Activated CD4-positive, alpha-beta T cell treated with anti-CD3 and anti-CD28 coated beads, Interleukin-2, Interleukin-6, amounts not matched to agents 100 ng/mL and 50 ng/mL, durations not matched to agents 16 hours and 8 hours (primary cell): ENCODE data around the gene TXNL1.
"Not testable (repeated sequence)": the region's sequence is repeated elsewhere in the genome, so short reads cannot be mapped to it uniquely, and the experiment has no call there.

Source experiments
- DNase-seq: peaks from one replicate; pipeline ENCODE4 v3.0.0-alpha.2; 2020

The TXNL1 gene

DNA sequence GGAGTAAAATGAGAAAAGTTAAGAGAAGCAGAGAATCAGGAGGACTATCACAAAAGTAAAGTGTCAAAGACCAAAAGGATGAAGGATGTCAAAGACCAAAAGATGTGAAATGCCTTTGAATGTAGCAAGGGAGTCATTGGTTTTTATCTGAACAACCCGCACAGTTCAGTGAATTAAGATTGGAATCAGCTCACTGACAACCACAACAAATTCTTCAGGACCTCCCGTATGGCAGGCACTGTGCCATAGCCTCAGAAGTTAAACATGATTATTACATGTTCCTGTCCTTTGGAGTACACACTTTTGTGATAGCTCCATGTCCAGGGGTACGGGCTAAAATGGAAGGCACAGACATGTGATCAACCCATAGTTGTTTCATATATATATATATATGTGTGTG, 5.0 kb upstream of the TXNL1 start:
- no peak for DNase-seq

DNA sequence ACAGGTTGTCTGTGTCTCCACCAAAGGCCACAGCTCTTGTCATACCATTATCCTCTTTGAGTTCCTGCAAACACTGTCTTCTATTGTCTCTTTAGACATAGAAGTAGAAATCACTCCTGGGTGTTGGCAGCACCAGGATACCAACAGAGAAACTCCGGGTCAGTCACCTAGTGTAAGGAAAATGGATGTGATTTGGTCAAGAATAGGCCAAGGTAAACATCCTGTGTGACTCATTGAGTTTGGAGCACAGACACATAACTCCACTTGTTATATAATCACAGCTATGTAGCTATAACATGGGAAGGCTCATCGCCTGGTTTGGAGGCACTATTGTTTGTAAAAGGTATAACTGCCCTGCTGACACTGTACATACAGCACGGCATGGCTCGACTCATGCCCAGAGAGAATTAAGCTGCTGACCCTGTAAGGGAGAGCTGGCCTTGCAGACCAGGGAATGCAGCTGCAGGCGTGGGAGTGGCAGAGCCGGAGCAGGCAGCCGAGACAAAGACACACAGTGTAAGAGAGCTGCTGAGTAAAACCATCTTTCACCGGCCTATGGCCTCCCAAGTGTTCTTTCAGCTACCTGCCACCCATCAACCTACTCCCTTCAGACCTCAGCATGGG, 3.4 kb upstream of the TXNL1 start:
- no peak for DNase-seq

DNA sequence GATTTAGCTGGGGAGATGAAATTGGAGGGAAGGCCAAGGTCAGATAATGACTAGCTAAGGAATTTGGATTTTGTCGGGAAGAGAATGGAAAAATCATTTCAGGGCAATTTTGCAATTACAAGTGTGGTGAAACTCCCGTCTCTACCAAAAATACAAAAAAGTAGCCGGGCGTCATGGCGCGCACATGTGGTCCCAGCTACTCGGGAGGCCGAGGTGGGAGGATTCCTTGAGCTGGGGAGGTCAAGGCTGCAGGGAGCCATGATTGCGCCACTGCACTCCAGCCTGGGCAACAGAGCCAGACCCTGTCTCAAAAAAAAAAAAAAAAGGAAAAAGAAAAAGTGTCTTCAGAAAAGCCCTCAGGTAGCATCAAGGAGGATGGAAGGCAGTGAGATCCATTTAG, 1.2 kb upstream of the TXNL1 start:
- DNase-seq = no peak

DNA sequence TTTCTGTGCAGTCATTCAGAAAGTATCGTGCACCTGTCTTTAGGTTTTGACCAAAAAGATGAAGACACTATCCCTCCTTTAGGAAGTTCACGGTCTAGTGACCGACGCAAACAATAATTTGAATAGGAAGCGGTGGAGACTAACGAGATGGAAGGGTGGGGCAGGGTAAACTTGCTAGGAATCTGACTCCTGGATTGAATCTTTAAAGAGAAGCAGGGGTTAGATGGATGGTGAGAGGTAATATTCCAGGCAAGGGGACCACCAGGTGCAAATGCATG, 651 bp upstream of the TXNL1 start:
- DNase-seq = no peak

DNA sequence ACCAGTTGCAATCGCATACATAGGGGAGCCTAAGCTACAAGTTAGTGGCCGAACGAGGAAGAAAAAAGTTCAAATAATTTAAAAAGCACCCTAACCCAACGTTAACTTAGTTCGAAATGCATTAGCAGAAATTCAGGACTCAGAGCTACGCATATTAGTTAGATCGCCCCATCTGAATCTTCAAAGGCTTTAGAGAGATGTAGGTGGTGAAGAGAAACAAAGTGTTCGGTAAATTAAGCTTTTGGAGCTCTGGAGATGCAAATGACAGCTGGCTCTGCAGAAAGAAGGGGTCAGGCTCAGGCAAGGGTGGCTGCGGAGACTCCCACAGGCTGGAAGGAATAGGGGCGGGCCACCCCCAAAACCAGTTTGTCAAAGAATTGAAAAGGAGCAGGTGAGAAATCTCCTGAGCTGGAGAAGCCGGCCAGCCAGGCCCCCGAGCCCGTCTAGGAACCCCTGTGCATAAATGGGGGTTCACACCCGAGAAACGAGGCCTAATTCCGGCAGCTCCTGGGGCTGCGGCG, 621 bp downstream of the TXNL1 start:
- peak; percentile 21 for DNase-seq

DNA sequence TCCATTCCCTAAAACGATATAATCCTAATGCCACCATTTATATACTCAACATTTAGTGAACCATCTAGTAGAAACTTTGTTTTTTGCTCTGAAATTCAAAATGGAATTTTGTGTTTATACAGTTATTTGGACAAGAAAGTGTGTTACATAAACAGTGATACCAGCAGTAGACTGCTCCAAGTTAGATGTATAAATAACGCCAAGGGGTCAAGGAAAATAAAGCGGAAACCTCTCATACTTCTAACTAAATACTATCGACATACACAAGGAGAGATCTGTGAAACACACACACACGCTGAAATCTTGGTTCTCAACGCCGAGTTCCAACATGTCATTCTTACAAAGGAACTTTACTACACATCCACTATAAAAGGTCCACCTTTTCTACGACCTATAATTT, 1.2 kb downstream of the TXNL1 start:
- no peak for DNase-seq

DNA sequence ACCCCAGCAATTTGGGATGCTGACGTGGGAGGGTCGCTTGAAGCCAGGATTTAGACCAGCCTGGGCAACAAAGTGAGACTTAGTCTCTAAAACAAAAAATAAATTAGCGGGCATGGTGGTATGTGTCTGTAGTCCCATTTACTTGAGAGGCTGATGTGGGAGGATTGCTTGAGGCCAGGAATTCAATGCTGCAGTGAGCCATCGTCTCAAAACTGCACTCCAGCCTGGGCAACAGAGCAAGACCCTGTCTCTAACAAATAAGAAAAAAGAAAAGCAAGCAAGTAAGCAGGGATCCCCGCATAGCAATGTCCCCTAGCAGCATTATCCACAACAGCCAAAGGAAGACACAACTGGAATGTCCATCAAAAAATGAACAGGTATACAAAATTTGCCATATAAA, 3.4 kb downstream of the TXNL1 start:
- no peak for DNase-seq

DNA sequence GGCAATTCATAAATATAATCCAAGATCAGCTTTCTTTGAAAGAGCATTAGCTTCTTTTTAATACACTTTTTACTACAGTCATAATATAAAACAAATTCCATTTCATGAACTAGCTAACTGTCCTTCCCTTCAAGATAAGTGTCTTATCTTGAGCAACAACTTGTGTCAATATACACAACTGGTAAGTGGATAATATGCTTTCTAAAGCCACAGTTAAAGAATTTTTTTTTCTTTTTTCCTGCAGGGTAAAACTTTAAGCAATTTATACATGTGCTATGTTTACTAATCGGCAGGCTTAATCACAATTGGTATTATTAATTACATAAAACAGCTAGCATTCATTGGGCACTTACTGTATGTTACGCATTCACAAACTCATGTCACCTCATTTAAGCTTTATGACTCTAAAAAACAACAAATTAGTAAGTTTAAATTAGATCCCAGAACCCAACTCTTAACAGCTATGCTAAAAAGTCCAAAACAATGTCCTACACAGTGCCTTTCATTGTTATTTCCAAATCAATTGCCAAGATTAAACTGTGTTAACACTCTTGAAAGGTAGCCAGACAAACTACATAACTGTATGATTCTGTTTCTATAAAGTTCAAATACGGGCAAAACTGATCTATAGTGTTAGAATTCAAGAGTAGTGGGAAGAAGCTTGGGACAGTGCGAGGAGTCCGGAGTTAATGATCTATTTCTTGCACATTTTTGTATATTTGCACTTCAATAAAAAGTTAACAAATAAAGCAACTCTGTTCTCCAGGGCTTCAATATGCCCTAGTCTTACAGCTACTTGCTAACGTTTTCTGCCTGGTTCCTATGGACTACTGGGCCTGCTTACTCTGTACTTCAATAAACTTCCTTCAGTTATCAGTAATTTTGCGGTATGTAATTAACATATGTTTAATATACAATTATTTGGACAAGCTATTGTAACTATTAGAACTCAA, 6.0 kb downstream of the TXNL1 start:
- no peak for DNase-seq

DNA sequence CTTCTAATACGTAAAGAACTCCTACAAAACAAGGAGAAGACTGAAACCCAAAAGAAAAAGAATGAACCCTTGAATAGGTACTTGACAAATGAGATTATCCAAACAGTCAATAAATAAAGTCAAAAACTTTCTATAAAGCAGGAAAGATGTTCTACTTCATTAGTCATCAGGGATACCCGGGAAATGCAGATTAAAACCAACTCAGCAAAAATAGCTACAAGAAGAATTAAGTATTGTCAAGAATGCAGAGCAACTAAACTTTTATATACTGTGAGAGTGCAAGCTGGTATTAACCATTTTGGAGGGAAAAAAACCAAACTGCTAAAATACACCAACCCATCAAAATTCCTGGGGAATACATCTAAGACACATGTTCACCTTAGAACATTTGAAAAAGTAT, 10.4 kb downstream of the TXNL1 start:
- no peak for DNase-seq

DNA sequence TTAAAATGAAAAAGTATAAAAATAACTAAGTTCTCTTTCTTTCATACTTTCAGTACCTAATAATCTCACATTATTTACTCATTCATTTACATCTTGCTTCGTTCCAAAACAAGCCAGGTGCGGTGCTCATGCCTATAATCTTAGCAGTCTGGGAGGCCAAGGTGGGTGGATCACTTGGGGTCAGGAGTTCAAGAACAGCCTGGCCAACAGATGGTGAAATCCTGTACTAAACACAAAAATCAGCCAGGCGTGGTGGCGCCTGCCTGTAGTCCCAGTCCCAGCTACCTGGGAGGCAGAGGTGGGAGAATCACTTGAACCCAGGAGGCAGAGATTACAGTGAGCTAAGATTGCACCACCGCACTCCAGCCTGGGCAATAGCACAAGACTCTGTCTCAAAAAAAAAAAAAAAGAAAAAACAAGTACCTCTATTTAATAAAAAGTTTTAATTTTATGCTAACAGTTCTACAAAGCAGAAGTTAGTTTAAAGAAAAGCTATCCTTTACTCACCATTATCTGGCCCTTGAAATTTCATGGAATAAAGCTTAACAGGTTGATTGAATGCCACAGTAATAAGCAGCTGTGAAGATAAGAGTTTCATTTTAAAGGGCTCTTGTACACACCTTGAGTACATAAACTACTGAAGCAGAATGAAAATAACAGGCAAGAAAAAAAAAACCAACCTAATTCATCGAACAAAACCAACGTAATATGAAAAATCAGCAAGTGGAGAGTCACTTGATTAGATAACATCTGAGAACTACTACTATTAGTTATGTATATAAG, 22.5 kb downstream of the TXNL1 start:
- no peak for DNase-seq

DNA sequence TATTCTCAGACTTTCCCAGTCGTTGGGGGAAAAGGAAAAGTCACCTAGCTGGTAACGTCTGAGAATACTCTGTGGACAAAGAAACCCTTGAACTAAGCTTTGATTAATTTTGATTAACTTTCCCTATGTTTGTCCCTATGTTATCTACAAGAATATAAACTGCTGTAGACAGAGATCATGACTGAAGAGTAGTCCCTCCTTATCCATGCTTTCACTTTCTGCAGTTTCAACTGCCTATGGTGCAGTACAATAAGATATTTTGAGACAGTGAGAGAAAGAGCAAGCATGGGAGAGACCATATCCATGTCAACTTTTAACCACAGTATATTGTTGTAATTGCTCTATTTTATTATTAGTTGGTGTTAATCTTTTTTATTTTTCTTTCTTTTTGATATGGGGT, 31.8 kb downstream of the TXNL1 start:
- DNase-seq = no peak

DNA sequence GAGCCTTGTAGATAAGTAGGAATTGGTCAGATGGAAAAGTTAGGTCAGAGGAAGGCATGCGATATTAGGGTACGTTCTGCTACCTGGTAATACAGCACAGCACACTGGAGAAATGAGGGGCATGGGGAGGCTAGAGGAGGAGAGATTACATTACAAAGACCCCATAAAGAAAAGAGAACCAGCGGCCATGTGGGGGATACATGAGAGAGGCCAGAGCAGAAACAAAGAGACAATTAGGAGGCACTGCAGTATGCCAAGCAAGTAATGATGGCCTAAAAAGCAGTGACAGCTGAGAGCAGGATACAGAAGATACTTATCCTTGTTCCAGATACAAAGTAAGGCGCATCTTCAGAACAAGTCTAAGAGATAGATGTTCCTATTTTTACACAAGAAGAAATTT, 40.0 kb downstream of the TXNL1 start:
- DNase-seq = no peak

DNA sequence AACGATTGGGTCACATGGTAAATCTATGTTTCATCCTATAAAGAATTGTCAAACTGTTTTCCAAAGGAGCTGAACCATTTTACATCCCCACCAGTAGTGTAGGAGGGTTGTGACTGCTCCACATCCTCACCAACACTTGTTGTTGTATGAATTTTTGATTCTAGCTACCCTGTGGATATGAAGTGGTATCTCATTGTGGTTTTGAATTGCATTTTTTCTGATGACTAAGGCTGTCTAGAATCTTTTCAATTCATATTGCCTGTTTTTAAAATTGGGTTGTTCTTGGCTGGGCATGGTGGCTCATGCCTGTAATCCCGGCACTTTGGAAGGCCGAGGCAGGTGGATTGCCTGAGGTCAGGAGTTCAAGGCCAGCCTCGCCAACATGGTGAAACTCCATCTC, 44.5 kb downstream of the TXNL1 start:
- no peak for DNase-seq

DNA sequence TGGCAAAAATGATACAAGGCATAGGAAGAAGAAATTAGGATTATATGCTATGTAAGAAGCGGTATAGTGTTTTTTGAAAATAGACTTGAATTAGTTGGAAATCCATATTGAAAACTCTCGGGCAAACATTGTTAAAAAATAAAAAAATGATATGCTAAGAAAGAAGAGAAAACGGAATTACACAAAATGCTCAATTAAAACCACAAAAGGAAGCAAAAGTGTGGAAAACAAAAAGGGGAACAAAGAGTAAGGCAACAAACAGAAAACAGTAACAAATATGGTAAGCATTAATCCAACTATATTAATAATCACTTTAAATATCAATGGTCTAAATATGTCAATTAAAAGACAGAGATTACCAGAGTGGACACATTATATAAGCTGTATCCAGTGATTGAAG, 58.4 kb downstream of the TXNL1 start:
- no peak for DNase-seq

DNA sequence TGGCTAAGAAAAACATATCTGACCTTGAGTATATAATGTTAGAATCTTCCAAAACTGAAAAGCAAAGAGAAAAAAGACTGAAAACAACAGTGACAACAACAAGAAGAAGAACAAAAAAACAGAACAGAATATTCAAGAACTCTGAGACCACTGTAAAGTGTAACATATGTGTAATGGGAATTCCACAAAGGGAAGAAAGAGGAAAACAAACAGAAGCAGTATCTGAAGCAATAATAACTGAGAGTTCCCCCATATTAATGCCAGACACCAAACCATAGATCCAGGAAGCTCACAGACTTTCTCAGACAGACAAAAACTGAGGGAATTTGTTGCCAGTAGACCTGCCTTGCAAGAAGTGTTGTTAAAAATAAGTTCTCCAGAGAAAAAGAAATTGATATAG, 58.9 kb downstream of the TXNL1 start:
- no peak for DNase-seq

DNA sequence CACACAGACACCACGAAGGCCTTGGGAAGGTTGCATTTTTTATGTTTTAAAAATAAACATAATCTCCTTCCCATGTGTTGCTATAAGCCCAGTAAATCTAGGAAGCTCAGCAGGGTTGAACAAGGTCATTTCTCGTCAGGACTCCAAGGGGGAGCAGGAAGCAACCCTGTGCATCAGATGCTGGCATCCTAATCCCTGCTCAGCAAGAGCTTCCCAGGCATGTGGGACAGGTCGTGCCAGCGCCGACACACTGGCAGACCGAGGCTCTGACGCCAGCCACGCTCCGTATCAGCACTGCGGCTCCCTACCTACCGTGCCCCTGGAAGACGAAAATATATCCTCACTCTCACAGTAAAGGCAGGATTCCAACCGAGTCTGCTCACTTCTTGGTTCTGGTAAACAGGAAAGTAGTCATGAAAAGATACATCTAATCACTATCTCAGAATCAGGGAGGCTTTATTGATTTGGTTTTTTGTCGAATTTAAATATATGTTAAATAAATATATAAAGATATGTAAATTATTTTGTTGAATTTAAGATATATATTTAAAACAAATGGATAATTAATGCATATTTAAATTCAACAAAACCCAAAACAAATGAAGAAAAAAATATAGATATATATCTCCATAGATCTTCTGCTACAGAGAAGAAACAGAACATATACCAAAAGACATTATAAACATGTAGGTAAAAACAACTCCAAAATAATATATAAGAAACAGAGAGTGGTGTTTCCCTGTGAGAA, 61.4 kb downstream of the TXNL1 start:
- DNase-seq = no peak

DNA sequence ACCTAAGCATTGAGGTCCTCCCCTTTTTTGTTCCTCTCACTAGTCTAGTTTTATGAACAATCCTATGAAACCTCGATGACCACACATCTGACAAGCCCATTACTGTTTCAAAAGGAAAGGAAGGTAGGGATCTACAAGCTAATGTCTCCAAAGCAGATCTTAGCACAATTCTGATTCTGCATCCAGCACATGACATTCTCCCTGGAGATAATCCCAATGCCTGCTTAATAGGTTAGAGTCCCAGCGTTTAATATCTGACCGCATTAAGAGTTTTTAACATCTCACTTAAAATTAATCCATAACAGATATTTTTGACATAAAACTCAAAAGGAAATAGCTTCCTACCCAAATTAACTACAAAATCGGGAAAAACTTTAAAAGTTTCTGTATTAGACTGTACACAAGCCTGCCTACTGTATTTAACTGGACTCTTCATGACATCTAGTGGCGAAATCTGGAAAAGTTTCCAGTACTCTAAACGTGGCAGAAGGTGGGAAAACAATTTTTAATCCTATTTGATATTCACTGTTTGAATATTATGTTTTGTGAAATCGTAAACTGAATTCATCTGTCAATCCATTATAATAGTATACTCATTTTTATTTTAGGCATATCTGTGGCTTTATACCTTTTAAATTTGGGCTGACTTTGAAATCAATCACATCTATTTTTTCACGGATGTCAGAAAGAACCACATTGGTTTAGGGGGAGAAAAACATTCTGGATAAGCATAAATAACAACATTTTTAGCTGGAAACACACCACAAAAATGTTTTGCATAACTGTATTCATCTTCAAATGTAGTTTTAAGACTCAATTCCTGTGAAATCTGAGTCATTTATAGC, 62.4 kb downstream of the TXNL1 start:
- DNase-seq = peak; percentile 51

DNA sequence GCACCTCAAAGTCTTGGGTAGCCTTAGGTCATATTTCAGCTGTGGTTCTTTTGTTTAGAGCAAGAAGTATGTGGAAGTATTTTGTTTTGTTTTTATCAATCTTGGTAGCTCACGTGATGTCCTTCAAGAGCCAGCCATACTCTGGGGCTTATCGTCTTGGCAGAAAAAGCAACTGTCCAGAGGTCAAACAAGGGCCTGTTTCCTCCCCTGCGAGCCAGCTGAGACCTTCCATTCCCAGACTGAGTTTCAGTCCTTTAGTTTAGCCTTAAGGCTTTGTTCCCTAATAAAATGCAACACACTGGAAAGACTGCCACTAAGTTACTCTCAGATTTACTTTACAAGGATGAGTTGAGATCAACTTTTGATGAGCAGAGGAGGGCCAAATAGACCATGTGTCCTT, 63.5 kb downstream of the TXNL1 start:
- no peak for DNase-seq

DNA sequence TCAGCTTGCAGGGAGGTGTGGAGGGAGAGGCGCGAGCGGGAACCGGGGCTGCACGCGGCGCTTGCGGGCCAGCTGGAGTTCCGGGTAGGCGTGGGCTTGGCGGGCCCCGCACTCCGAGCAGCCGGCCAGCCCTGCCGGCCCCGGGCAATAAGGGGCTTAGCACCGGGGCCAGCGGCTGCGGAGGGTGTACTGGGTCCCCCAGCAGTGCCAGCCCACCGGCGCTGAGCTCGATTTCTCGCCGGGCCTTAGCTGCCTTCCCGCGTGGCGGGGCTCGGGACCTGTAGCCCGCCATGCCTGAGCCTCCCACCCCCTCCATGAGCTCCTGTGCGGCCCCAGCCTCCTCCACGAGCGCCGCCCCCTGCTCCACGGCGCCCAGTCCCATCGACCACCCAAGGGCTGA, 66.1 kb downstream of the TXNL1 start:
- not testable (repeated sequence) for DNase-seq

DNA sequence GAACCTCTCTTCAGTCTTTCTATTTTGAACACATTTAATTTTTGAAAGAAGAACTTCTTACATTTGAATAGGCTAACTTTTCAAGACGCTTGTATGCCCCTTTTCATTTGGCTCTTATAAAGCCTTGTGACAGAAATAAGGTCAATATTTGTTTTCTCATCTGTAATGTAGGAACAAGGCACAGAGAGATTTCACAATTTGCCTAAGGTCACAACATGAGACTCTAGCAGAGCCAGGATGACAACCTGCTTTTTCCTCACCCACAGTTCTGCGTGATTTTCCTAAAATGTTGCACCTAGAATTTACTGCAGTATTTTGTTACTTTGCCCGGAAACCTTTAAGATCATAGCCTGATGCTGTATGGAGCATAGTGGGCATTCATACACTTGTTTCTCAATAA, 67.4 kb downstream of the TXNL1 start:
- DNase-seq = no peak

DNA sequence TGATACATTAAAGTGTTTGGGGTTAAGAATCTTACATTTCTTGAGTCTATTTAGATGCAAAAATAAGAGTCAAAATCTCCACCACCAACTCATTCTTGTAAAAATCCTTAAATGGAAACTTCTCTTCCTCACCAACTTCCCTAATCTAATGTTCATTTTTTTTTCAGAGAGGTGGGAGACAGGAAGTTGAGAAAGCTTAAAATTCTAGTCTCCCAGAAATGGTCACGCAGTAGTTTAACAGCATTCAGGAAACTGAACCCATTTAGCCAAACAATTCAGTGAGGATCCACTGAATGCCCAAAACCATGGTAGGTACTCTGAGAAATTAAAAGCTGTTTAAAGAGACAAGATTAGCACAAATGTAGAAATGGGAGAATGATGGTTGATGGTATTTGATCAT, 69.0 kb downstream of the TXNL1 start:
- no peak for DNase-seq

DNA sequence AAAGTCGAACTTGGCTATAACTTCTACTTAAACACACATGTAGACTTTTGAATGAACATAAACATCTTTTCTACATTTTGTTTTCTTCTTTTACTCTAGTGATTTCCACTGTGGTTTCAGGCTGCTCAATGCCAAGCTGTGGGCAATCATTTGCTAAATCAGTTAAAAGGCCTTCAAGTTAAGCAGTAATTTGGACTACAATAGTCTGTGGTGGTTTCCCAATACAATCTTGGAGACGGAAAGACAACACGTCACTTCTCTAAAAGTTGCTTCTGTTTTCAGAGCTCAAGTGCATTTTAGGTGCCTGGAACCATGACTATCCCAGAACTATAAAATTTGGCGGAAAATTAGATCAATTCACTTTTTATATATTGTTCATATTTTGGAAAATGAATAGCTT, 69.4 kb downstream of the TXNL1 start:
- no peak for DNase-seq
